Urinary bladder (tissue), 4 donors: ENCODE data around the gene NCR2. TPM values are rescaled to one million over a fixed set of nuclear protein-coding genes. Genes with fewer than 3 reads are reported as not detected.
A peak's percentile ranks its signal among the peaks of the same experiment; 100 is the strongest.

ENCODE experiments used
- DNase-seq: peaks from one replicate; pipeline ENCODE4 v3.0.0-alpha.2; 2015; ENCODE audit errors: extremely low spot score
- H3K27ac ChIP-seq: one replicate; pipeline ENCODE4 v1.5.1; 2013; ENCODE audit warnings: low read depth, mild to moderate bottlenecking, moderate library complexity
- H3K36me3 ChIP-seq: one replicate; pipeline ENCODE4 v1.6.1; 2013; ENCODE audit warnings: mild to moderate bottlenecking, moderate library complexity; ENCODE audit not compliant: insufficient read depth
- H3K4me1 ChIP-seq: one replicate; pipeline ENCODE4 v1.6.1; 2013; ENCODE audit warnings: mild to moderate bottlenecking, moderate library complexity; ENCODE audit not compliant: insufficient read depth
- H3K4me3 ChIP-seq: one replicate; pipeline ENCODE4 v1.5.1; 2013; ENCODE audit warnings: low read depth, low read length
- WGBS: extraction: QIAGEN DNeasy Blood & Tissue Kit; methylation state at CpG from one replicate; pipeline ENCODE4 v1.1.7; 2013; 5-methylcytosine and 5-hydroxymethylcytosine counted together
- polyA plus RNA-seq: library from polyadenylated mRNA; stranded (reverse); fragments of 200-250 nt; gene quantifications from one replicate; pipeline ENCODE4 v1.2.3, GENCODE V29; 2013
- total RNA-seq: library from RNA; depleted of rRNA; stranded (reverse); fragments of >200 nt; gene quantifications from one replicate; pipeline ENCODE4 v1.2.3, GENCODE V29; 2014
- donor health status: healthy with polysubstance abuse.
- donor health status: healthy.

Gene NCR2
- total and polyA plus RNA-seq, 2 donors = not detected

DNA sequence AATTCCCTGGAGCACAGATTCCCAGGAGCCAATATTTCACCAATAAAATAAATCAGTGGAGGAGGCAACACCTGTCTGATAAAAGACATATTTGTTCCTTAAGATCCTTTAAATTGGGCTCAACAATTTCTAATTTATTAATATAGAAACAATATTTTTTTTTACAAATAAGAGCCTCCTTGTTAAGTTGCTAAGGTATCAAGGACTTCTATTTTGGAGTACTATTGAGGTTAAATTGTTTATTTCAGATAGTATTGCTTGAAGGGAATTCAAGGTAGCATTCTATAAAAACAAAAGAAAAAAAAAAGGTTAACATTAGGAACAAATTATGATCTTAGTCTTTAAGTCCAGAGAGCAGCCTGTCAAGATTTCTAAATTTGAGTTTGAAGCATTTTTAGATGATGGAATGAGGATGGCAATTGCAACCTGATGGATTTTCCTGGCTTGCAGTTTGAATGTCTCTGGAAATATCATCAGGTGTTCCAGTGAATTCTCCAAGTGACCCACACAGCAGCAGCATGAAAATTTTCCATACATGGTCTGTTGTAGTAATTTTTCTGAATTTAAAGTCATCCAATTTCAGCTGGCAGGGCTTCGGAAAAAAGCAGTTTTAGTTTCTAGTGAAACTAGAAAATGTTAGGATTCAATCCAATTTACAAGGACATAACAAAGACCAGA, 19.3 kb upstream of the NCR2 start:
- no peak for DNase-seq
- H3K4me3 ChIP-seq = no peak overlapping the region
- H3K4me1 ChIP-seq = no peaks in the 10 kb centered on the region
- WGBS = 70% methylated on average over 1 of the region's 1 CpG
- no peak overlapping the region for H3K27ac ChIP-seq
- no peaks in the 10 kb centered on the region for H3K36me3 ChIP-seq

DNA sequence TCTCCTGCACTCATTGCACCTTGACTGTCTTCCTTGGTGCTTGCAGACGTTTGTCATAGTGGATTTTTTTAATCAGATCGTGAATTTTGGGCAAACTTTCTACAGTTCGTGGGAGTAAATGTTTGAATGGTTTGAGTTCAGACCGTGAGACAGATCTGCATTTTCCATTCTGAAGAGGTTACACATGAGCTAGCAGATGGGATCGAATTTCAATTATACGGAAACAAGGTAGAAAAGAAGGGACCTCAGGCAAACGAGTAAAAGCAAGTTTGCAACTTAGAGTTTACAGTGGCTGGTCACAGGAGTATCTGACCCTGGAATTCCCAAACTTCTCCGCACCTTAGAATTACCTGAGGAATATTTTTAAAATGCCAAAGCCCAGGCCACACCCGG, 17.2 kb upstream of the NCR2 start:
- Histone ChIP-seq H3K4me1 (no peaks in the 10 kb centered on the region), H3K27ac (no peak overlapping the region), H3K36me3 (no peaks in the 10 kb centered on the region), H3K4me3 (no peak overlapping the region)
- no peak for DNase-seq
- WGBS = 32% methylated on average over 9 of the region's 9 CpGs

DNA sequence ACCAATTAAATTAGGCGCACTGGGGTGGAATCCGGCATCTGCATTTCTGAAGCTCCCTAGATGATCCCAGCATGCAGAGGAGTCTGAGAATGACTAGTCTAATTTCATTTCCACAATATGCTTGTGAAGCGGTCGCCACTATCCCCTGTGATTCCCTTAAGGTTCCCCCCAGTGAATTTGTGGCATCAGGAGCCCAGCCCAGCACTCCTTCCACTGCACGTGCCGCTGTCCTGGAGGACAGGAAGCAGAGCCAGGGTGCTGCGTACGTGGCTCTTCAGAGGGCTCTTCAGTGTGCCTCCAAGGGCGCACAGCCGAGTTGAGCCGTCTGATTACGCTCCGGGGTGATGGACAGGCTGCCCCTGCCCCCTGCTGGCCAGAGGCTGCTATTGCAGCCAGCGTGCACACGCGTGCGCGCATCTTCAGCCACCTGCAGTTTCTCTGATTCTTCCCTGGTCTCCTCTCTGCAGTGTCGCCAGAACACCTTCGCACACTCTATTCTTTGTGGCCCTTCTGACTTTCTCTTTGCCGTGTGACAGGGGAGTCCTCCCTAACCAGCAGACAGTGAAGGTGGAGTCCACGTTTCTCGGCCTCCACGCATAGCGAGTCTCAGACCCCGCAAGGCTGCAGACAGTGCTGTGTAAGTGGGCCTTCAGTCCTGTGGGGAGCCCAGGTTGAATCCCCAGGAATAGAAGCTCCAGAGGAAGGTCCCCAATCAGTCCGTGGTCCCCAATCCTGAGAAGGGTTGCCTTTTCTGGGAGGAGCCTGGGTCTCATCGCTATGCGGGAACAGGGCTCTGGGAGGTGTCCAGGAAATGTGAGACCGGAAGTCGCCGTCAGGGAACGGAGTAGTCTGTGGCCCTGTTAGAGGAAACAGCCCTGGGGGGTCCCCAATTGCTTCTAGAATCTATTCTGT, 16.5 kb upstream of the NCR2 start:
- Histone ChIP-seq H3K27ac (no peak overlapping the region), H3K4me1 (no peaks in the 10 kb centered on the region), H3K36me3 (no peaks in the 10 kb centered on the region), H3K4me3 (peak overlapping the region; percentile 6)
- 21% methylated on average over 33 of the region's 33 CpGs for WGBS
- peak; percentile 35 for DNase-seq

DNA sequence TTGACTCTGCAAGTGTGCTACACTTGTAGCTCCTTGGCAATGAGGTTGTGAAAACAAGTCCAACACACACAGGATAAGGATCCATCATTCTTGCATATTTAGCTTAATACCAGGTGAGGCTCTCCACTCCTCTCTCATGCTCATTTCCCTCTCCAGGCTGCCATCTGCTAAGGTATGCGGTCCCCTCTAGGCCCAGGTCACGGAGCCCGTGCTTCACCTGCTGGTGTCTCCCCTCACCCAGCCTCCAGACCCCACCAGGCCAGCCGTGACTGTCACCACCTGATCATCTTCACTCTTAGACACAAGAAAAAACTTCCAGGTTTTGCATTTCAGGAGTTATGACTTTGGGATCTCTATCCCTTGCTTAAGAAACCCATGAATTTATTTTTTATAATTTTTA, 14.2 kb upstream of the NCR2 start:
- no peak overlapping the region for H3K4me3 ChIP-seq
- no peak for DNase-seq
- WGBS = 83% methylated on average over 4 of the region's 4 CpGs

GRCh38 chr6:41325446-41326066, 9.9 kb upstream of the NCR2 start:
- DNase-seq = no peak
- no peak overlapping the region for H3K4me3 ChIP-seq
- H3K27ac ChIP-seq = no peak overlapping the region
- no peaks in the 10 kb centered on the region for H3K36me3 ChIP-seq
- no peaks in the 10 kb centered on the region for H3K4me1 ChIP-seq
- 32% methylated on average over 4 of the region's 4 CpGs for WGBS

More for the DNA sequence above, 14.2 kb upstream of the NCR2 start:
- Histone ChIP-seq H3K36me3 (no peaks in the 10 kb centered on the region), H3K27ac (no peak overlapping the region), H3K4me1 (no peaks in the 10 kb centered on the region)

DNA sequence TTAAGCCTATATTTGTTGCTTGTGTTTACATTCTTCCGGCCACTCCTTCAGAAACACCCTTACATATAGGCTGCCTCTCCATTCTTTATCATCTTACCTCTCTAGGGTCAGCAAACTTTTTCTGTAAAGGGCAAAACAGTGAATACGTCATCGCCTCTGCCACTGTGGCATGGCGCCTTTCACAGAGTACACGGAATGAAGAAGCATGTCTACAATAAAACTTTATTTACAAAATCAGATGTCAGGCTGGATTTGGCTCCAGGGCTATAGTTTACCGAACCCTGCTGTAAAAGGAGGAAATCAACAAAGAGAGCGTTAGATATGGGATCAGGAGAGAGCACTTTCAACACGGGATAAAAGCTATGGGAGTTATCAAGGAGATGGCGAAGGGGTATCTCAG, 9.3 kb upstream of the NCR2 start:
- no peaks in the 10 kb centered on the region for H3K36me3 ChIP-seq
- H3K4me3 ChIP-seq = no peak overlapping the region
- H3K4me1 ChIP-seq = no peaks in the 10 kb centered on the region
- no peak for DNase-seq
- no peak overlapping the region for H3K27ac ChIP-seq
- 37% methylated on average over 9 of the region's 9 CpGs for WGBS

- DNase-seq = no peak
- no peaks in the 10 kb centered on the region for H3K4me1 ChIP-seq
- no peak overlapping the region for H3K27ac ChIP-seq
- 81% methylated on average over 2 of the region's 2 CpGs for WGBS
- H3K4me3 ChIP-seq = no peak overlapping the region
- H3K36me3 ChIP-seq = no peaks in the 10 kb centered on the region
Observed at GRCh38 chr6:41327177-41327576, 8.2 kb upstream of the NCR2 start.

- H3K27ac ChIP-seq = no peak overlapping the region
- no peak for DNase-seq
- no peaks in the 10 kb centered on the region for H3K36me3 ChIP-seq
- H3K4me3 ChIP-seq = no peak overlapping the region
- 89% methylated on average over 11 of the region's 11 CpGs for WGBS
- H3K4me1 ChIP-seq = no peaks in the 10 kb centered on the region
Observed at GRCh38 chr6:41331401-41332150, 3.8 kb upstream of the NCR2 start.

GRCh38 chr6:41332241-41332640, 3.2 kb upstream of the NCR2 start:
- Histone ChIP-seq H3K4me3 (no peak overlapping the region), H3K27ac (no peak overlapping the region), H3K36me3 (no peaks in the 10 kb centered on the region), H3K4me1 (no peaks in the 10 kb centered on the region)
- DNase-seq = no peak
- 66% methylated on average over 8 of the region's 8 CpGs for WGBS

DNA sequence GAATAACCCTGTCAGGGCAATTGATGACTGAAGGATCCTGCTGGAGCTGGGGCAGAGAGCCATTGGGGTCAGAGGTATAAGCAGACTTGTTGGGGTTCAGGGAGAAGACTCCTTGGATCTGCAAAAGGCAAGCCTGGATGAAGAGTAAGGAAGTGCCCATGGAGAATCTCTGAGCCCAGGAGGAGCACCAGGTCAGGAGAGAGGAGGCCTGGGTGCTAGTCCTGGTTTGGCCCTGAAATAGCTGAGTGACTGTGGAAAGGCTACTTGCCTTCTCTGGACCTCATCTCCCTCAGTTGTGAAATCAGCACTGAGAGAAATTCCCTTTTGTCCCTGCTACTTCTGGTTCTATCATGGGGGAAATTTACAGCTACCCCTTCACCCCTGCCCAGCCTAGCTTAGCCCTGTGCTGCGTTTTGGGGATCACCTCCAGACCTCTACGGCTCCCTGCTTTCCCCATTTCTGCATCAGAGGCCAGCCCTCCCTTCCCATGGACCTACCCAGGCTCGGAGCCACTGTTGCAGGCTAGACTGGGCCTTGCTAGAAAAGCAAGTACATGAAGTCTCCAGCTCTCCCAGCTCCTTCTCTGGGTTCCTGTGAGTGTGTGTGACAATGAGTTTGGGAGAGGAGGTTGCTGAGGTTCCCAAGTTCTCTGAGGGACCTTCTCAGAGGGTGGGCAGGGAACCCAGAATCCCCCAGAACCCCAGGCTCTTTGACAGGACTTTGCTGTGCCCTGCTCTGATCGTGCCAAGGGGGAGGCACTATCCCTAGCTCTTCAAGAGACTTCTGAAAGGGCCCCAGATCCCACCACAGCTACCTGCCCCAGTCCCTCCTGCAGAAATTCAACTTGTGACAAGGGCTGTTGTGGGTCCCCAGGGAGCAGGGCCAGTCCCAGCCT, 2.3 kb upstream of the NCR2 start:
- Histone ChIP-seq H3K4me3 (no peak overlapping the region), H3K27ac (no peak overlapping the region), H3K36me3 (no peaks in the 10 kb centered on the region), H3K4me1 (no peaks in the 10 kb centered on the region)
- no peak for DNase-seq
- WGBS = 79% methylated on average over 4 of the region's 4 CpGs

DNA sequence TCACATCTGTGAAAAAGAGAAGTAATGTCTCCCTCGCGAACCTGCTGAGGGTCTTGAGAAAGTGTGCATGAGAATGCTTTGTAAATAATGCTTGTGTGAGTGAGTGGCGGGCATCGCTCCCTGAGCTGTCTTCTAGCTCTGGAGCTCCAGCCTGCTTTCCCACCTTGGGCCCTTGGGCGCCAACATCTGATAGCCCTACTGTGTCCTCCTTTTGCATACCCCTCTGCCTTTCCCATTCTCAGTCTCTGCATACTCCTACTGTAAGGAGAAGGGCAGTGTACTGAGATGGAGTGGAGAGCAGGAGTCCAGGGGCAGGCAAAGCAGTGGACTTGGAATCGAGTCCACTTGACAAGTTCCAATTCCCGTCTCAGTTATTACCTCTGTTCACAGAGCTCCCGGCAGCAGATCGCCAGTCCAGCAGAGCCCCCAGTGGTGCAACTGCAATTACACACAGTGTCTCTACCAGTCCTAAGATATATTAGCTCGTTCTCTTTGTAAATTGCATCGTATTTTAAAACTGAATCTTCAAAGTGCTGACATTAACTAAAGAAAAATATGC, 847 bp upstream of the NCR2 start:
- H3K27ac ChIP-seq = no peak overlapping the region
- H3K4me1 ChIP-seq = no peaks in the 10 kb centered on the region
- WGBS = 56% methylated on average over 11 of the region's 11 CpGs
- no peaks in the 10 kb centered on the region for H3K36me3 ChIP-seq
- no peak for DNase-seq
- H3K4me3 ChIP-seq = no peak overlapping the region

GRCh38 chr6:41335943-41336342, 535 bp downstream of the NCR2 start:
- 85% methylated on average over 11 of the region's 11 CpGs for WGBS
- no peak overlapping the region for H3K27ac ChIP-seq
- no peaks in the 10 kb centered on the region for H3K36me3 ChIP-seq
- no peak overlapping the region for H3K4me3 ChIP-seq
- no peak for DNase-seq
- H3K4me1 ChIP-seq = no peaks in the 10 kb centered on the region
